HG02610 (cell line): Measurements from ENCODE around the gene ABHD17C.

Experiments used
- ATAC-seq: cut with Tn5 transposase; IDR thresholded peaks from one replicate; pipeline ENCODE4 v1.9.1; 2021; ENCODE audit warnings: mild to moderate bottlenecking, moderate library complexity; ENCODE audit not compliant: unreplicated experiment

Gene ABHD17C

DNA sequence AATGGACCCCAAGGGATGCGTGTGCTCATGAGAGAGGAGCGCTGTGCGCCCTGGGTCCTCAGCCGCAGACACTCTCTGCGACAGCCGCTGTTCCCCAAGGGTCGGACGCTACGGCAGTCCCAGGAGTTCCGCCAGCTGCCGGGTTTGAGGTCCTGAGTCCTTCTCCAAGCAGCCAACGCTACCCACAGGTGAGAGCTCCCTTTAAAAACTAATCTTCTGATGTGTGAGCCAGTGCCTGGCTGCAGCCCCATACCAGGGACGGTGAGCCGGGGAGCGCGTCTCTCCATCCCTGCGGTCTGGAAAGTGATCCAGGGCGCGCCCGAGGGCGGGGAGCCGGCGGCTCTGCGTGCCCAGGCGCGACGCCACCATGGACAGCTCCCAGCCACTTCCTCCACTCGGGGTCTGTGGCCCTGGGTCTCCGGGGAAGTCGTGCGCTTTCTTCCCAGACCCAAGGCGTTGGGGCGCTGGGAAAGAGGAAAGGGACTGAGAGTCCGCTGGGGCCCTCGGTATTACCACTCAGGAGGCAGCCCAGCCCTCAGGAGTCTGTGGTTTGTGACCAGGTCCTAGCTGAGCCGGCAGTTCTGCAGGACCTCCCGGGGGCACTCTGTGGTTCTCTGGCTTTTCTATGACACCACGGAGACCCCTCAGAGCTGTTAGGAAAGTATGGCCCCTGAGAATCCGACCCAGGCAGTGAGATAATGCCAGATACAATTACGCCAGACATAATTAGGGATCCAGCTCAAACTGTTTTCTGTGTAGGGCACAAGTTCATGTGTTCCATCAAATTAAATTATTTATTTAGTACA, 85.5 kb downstream of the ABHD17C start:
- no peak for ATAC-seq

DNA sequence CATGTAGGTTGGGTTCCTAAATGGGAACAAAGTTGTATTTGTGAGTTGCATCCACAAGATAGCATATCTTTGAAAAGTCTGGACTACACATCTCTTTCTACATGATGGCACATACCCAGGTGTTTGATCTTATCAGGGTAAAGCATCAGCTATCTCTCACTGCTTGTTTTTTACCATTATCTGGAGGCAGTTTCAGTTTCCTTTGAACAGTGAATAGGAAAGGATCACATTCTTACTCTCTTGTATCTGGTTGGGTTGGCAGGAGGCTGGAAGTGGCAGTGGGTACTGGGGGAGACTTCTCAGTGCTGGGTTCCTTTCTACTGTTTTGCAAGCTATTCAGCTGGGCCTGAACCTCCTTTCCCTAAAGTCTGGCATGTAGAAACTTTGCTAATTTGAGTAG, 88.2 kb downstream of the ABHD17C start:
- no peak for ATAC-seq

DNA sequence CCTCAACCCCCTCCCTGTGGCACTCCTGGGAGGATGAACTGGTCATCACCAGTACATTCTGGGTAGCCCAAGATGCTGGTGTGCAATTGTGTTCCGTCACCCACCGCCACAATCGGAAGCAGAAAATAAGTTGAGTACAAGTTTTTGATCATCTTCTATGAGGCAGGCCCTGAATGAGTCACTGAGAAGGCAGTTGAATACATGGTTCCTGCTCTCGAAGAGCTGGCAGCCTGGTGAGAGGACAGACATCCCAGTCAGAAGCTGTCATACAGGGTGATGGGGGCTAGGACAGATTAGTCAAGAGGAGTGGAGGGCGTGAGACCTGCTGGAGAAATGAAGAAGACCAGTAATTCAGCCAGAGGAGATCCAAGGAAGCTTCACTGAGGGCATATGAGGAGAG, 90.2 kb downstream of the ABHD17C start:
- ATAC-seq, result no peak

DNA sequence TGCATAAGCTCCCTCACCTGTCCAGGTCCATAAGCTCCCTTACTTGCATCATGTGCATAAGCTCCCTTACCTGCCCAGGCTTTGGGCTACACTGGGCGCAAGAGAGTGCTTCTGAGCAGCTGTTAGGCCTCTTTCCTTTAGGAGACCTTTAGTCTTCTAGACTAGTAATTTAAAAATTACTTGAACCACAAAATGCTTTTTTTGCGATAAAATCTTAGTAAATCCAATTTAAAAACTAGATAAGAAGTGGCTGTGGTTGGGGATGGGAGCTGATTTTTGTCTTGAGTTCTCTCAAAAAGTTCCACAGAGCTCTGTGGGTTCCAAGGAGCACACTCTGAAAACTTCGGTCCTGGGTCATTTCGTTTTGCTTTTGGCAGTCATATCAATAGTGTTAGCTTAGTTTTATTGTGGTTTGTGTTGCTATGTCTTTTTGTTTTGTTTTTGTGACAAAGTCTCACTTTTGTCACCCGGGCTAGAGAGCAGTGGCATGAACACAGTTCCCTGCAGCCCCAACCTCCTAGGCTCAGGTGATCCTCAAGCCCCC, 90.8 kb downstream of the ABHD17C start:
- ATAC-seq, result no peak

DNA sequence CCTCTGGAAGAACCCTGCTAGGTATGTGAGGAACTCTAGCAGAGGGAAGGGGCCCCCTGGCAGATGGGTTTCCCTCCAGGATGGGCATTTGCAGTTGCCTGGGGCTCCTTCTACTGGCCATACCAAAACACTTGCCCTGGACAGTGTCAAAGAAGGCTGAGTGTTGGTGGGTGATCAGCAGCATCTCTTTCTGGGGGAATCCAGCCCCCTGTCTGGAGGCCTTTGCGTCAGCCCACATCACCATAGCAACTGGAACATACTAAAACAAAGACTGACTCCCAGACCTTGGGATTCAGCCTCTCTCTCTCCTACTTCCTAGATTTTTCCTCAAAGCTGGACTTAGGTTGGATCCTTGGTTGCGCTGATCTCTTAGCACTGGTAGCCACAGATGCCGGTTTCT, 92.2 kb downstream of the ABHD17C start:
- ATAC-seq, result no peak

GRCh38 chr15:80788536-80788935, 93.4 kb downstream of the ABHD17C start:
- no peak for ATAC-seq

GRCh38 chr15:80789296-80789695, 94.2 kb downstream of the ABHD17C start:
- no peak for ATAC-seq

- ATAC-seq, result no peak
Observed at GRCh38 chr15:80789796-80790195, 94.7 kb downstream of the ABHD17C start.

DNA sequence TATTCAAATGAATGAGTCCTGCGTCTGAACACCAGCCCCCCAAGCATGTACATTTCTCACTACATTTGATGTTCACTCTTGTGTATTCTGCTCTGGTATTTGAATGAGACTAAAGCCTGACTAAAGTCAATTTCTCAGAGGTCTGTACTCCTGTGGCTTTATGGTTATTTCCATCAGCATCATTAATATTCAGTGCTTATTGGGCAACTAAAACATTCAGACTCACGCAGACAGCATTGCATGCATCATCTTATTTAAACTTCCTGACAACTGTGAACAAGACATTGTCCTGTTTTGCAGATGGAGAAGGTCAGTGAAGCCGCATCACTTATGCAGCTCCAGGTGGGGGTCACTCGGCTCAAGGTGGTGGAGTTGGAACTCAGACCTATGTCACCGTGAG, 95.1 kb downstream of the ABHD17C start:
- ATAC-seq, result no peak

GRCh38 chr15:80791004-80791403, 95.9 kb downstream of the ABHD17C start:
- ATAC-seq, result no peak

DNA sequence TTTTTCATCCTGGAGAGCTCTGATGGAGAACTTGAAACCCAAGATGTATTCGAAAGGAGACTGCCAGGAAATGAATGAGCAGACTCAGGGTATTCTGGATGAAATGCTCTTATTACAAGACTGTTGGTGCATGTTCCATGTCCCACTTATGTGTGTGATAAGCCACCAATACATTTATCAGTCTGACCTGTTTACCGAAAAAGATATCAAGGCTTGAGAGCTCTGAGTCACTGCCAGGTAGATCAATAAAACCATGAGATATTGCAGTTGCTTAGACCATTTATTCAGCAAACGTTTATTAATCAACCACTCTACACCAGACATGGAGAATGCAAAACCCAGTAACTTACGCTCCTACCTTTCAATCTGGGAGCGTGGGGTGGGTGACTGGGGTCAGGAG, 101.3 kb downstream of the ABHD17C start:
- no peak for ATAC-seq

DNA sequence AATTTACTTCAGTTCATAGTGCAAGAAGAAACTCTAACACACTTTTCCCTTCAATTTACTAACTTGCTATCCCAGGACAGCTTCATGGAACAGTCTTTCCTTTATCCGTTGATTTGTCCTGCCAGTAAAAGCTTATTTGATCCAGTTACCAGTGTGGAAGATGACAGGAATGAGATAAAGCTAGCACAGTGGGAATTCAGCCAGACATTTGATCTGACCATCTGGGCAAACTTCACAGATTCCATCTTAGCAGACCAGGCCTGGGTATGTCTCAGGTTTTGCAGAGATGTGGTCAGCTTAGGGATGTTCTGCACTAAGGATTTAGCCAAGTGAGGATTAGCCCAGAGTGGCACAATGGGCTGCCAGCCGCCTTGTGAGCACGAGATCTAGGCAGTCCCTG, 103.8 kb downstream of the ABHD17C start:
- ATAC-seq, result no peak

- ATAC-seq, result no peak
Observed at GRCh38 chr15:80800067-80800466, 105.0 kb downstream of the ABHD17C start.

GRCh38 chr15:80801891-80802680, 107.0 kb downstream of the ABHD17C start:
- no peak for ATAC-seq

DNA sequence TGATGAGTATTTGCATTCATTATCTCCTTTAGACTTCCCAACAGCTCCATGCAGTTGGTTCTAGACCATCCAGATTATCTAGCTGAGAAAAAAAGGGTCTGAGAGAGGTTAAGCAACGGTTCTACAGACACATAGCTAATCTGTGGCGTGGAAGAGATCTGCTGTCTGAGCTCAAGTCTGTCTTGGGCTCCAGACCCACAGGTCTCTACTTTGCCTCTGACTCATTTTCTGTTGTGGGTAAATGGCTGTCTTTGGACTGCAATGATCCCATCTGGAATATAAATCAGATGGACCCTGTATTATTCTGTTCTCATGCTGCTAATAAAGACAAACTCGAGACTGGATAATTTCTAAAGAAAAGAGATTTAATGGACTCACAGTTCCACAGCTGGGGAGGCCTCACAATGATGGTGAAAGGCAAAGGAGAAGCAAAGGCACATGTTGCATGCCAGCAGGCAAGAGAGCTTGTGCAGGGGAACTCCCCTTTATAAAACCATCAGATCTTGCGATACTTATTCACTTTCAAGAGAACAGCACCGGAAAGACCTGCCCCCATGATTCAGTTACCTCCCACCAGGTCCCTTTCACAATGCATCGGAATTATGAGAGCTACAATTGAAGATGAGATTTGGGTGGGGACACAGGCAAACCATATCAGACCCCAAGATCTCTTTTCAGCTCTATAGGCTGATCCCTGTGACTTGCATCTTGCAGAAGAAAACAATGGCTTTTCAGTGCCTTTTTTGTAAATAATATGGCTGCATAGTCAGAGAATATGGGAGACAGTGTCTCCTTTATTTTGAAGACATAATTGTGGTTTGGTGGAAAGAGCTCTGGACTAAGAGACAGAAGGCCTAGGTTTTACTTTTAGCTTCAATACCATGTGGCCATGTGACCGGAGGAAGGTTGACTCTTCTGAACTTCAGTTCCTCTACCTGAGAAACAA, 108.7 kb downstream of the ABHD17C start:
- no peak for ATAC-seq

DNA sequence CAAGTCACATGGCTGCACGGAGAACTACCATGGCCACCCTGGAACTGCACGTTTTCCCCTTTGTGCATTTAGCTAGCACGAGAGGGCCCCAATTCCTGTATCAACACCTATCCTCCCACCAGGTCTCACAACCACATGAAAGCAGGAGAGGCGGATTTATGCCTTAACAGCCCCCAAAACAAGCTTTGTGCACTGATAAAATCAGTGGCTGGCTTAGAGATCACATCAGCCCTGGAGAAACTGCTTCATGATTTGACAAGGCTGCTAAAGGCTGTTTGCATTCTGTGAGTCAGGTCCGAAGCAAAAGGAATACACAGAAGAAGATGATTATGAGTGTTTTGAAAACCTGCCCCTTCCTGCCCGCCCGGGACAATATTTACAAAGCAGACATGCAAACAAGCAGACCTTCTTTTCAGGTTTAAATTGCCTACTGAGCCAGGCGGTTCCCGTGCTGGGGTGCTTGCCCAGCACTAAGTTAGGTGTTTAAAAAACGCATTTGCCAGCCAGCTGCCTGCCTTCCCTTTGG, 109.9 kb downstream of the ABHD17C start:
- no peak for ATAC-seq
